Measurements from ENCODE around the gene ST8SIA1. TPM values are rescaled to one million over a fixed set of nuclear protein-coding genes. Genes with fewer than 3 reads are reported as not detected.

Gene ST8SIA1
- total and polyA plus RNA-seq, 2 of the 8 experiments (the other 6 are each of a cell fraction or from before 2014, with no cell fraction given): 1.9 to 4.4 TPM

- TF ChIP-seq TAF7 (optimal IDR thresholded peaks at IDR 0.05; ENCODE audit: borderline replicate concordance, low read depth, low read length) (no peak), POLR2AphosphoS5 (IDR thresholded peaks at IDR 0.05; ENCODE audit: low read depth, low read length) (no peak), FOSL1 (IDR thresholded peaks at IDR 0.05; ENCODE audit: insufficient read depth, low read depth, low read length) (no peak), HDAC6 (IDR thresholded peaks at IDR 0.05; ENCODE audit: low read depth, low read length) (no peak), HDAC2 (IDR thresholded peaks at IDR 0.05; ENCODE audit: borderline replicate concordance in 1 of 2, low read depth in 2 of 2, low read length in 2 of 2) (no peak), YY1 (IDR thresholded peaks at IDR 0.05; ENCODE audit: low read depth, low read length) (no peak)
Observed at GRCh38 chr12:22266101-22266500, 68.4 kb downstream of the ST8SIA1 start (continued).
